Trophoblast cell (in vitro differentiated cells and primary cell): ENCODE measurements around the gene FURIN.

ENCODE experiments used
- DNase-seq, 2 donors: peaks; one replicate each; pipeline ENCODE4 v3.0.0-alpha.2; 2016
- H2AFZ ChIP-seq: 2 replicates; pipeline ENCODE4 v1.6.1; 2013; ENCODE audit warnings: low read length, moderate library complexity, mild to moderate bottlenecking; ENCODE audit not compliant: insufficient read depth, poor library complexity
- H2AK5ac ChIP-seq: 2 replicates; pipeline ENCODE4 v1.6.1; 2013; ENCODE audit warnings: mild to moderate bottlenecking, low read length
- H2BK120ac ChIP-seq: 2 replicates; pipeline ENCODE4 v1.6.1; 2013; ENCODE audit warnings: low read length, mild to moderate bottlenecking, moderate library complexity; ENCODE audit not compliant: insufficient read depth, poor library complexity
- H2BK12ac ChIP-seq: 2 replicates; pipeline ENCODE4 v1.6.1; 2013; ENCODE audit warnings: mild to moderate bottlenecking, low read length, moderate library complexity
- H2BK5ac ChIP-seq: 2 replicates; pipeline ENCODE4 v1.6.1; 2013; ENCODE audit warnings: low read length, low read depth, moderate library complexity, mild to moderate bottlenecking; ENCODE audit not compliant: poor library complexity
- H3K14ac ChIP-seq: 2 replicates; pipeline ENCODE4 v1.6.1; 2013; ENCODE audit warnings: mild to moderate bottlenecking, low read length
- H3K18ac ChIP-seq: 2 replicates; pipeline ENCODE4 v1.6.1; 2013; ENCODE audit warnings: mild to moderate bottlenecking, low read length
- H3K23ac ChIP-seq: 2 replicates; pipeline ENCODE4 v1.6.1; 2013; ENCODE audit warnings: low read length
- H3K27ac ChIP-seq: 2 replicates; pipeline ENCODE4 v1.5.1; 2013; ENCODE audit warnings: low read depth, mild to moderate bottlenecking, inconsistent platforms, low read length, moderate library complexity
- H3K27me3 ChIP-seq: 2 replicates; pipeline ENCODE4 v1.6.1; 2013; ENCODE audit warnings: inconsistent platforms, mild to moderate bottlenecking, low read length, moderate library complexity; ENCODE audit not compliant: insufficient read depth
- H3K36me3 ChIP-seq, 2 experiments: 1 replicate in 1 of 2; 2 replicates in 1 of 2; pipeline ENCODE4 v1.6.1; 2013; ENCODE audit warnings: low read length in 2 of 2, mild to moderate bottlenecking in 2 of 2, moderate library complexity in 1 of 2; ENCODE audit not compliant: insufficient read depth in 2 of 2, control insufficient read depth in 1 of 2
- H3K4ac ChIP-seq: 2 replicates; pipeline ENCODE4 v1.6.1; 2013; ENCODE audit warnings: low read depth, mild to moderate bottlenecking, low read length, moderate library complexity
- H3K4me1 ChIP-seq, 2 experiments: 1 replicate in 1 of 2; 2 replicates in 1 of 2; pipeline ENCODE4 v1.6.1; 2013; ENCODE audit warnings: low read length in 2 of 2, mild to moderate bottlenecking in 2 of 2, moderate library complexity in 1 of 2; ENCODE audit not compliant: insufficient read depth in 2 of 2, control insufficient read depth in 1 of 2
- H3K4me2 ChIP-seq: 2 replicates; pipeline ENCODE4 v1.6.1; 2013; ENCODE audit warnings: inconsistent platforms, mild to moderate bottlenecking, low read length, moderate library complexity
- H3K4me3 ChIP-seq: 2 replicates; pipeline ENCODE4 v1.5.1; 2013; ENCODE audit warnings: mild to moderate bottlenecking, low read depth, low read length, inconsistent platforms
- H3K79me1 ChIP-seq: one replicate; pipeline ENCODE4 v1.6.1; 2013; ENCODE audit warnings: low read length
- H3K79me2 ChIP-seq: 2 replicates; pipeline ENCODE4 v1.6.1; 2013; ENCODE audit warnings: low read length, mild to moderate bottlenecking; ENCODE audit not compliant: control insufficient read depth, insufficient read depth, poor library complexity
- H3K9ac ChIP-seq: 2 replicates; pipeline ENCODE4 v1.6.1; 2013; ENCODE audit warnings: mild to moderate bottlenecking, low read length
- H3K9me3 ChIP-seq: 2 replicates; pipeline ENCODE4 v1.6.1; 2013; ENCODE audit warnings: low read depth, mild to moderate bottlenecking, control low read depth, inconsistent platforms, low read length; ENCODE audit not compliant: insufficient read depth
- H4K12ac ChIP-seq: 2 replicates; pipeline ENCODE4 v1.6.1; 2013; ENCODE audit warnings: low read depth, mild to moderate bottlenecking, low read length, moderate library complexity
- H4K8ac ChIP-seq: 2 replicates; pipeline ENCODE4 v1.6.1; 2013; ENCODE audit warnings: low read depth, mild to moderate bottlenecking, low read length, moderate library complexity
- H4K91ac ChIP-seq: one replicate; pipeline ENCODE4 v1.6.1; 2013; ENCODE audit warnings: low read depth, mild to moderate bottlenecking, low read length, moderate library complexity
- WGBS: extraction: QIAGEN DNeasy Blood & Tissue Kit; methylation state at CpG from one replicate; pipeline ENCODE4 v1.1.7; 2013; ENCODE audit warnings: missing lambda C conversion rate; ENCODE audit not compliant: insufficient read length, insufficient coverage; ENCODE audit errors: extremely low coverage; 5-methylcytosine and 5-hydroxymethylcytosine counted together

Gene FURIN

DNA sequence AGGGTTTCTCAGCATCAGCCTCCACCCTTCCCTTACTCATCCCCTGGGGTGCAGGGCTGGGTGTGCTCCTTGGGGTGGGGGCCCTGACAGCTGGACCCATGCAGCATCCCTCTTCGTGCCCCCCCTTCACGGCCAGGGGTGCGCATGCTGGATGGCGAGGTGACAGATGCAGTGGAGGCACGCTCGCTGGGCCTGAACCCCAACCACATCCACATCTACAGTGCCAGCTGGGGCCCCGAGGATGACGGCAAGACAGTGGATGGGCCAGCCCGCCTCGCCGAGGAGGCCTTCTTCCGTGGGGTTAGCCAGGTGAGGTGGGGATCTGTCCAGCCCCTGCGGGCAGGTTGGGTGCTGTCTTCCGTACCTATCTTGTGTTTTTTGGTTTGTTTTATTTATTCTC, 9.6 kb downstream of the FURIN start:
- Histone ChIP-seq H3K27ac (no peak overlapping the region), H2AK5ac (no peak overlapping the region), H3K4me2 (no peak overlapping the region), H3K14ac (no peak overlapping the region), H4K12ac (no peak overlapping the region), H3K4me1 (peaks cover 13 to 14% of the 10 kb centered on the region in 2 experiments), H3K79me2 (peaks cover 14% of the 10 kb centered on the region), H3K79me1 (peaks cover 13% of the 10 kb centered on the region), H3K27me3 (no peaks in the 10 kb centered on the region), H2BK5ac (no peak overlapping the region), H2BK120ac (no peak overlapping the region), H3K4ac (no peak overlapping the region), H3K23ac (no peak overlapping the region), H3K9me3 (no peaks in the 10 kb centered on the region), H3K4me3 (no peak overlapping the region), H2BK12ac (no peak overlapping the region), H3K36me3 (peaks cover 80% of the 10 kb centered on the region in 2 experiments), H4K91ac (no peak overlapping the region), H4K8ac (no peak overlapping the region), H3K9ac (no peak overlapping the region), H2AFZ (no peak overlapping the region), H3K18ac (no peak overlapping the region)
- DNase-seq = no peak
- no CpG with 5 or more reads among the region's 14 CpGs for WGBS

DNA sequence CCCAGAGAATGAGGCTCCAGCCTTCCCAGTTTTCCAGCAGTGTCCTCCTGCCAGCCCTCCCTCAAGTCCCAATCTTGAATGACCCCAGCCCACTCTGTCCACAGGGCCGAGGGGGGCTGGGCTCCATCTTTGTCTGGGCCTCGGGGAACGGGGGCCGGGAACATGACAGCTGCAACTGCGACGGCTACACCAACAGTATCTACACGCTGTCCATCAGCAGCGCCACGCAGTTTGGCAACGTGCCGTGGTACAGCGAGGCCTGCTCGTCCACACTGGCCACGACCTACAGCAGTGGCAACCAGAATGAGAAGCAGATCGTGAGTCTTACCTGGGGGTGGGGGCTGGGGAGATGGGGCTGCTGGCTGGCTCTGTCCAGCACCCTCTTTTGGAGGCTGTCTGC, 10.3 kb downstream of the FURIN start:
- WGBS = no CpG with 5 or more reads among the region's 15 CpGs
- Histone ChIP-seq H2AK5ac (no peak overlapping the region), H3K79me1 (peaks cover 9% of the 10 kb centered on the region), H4K8ac (no peak overlapping the region), H2BK12ac (no peak overlapping the region), H3K23ac (no peak overlapping the region), H2BK120ac (no peak overlapping the region), H3K36me3 (peaks cover 81% of the 10 kb centered on the region in 2 experiments), H3K9me3 (peaks cover 2% of the 10 kb centered on the region), H2BK5ac (no peak overlapping the region), H2AFZ (no peak overlapping the region), H3K14ac (no peak overlapping the region), H3K27me3 (no peaks in the 10 kb centered on the region), H3K27ac (no peak overlapping the region), H3K79me2 (peaks cover 8% of the 10 kb centered on the region), H4K91ac (no peak overlapping the region), H3K9ac (no peak overlapping the region), H3K4me1 (peaks cover 10 to 12% of the 10 kb centered on the region in 2 experiments), H3K4ac (no peak overlapping the region), H3K18ac (no peak overlapping the region), H4K12ac (no peak overlapping the region), H3K4me2 (no peak overlapping the region), H3K4me3 (no peak overlapping the region)
- DNase-seq = no peak

GRCh38 chr15:90879730-90880366, 11.5 kb downstream of the FURIN start:
- no peak overlapping the region for H2AFZ ChIP-seq
- H3K4me3 ChIP-seq = no peak overlapping the region
- no peak overlapping the region for H2BK120ac ChIP-seq
- H3K14ac ChIP-seq = no peak overlapping the region
- H3K9me3 ChIP-seq = peaks cover 5% of the 10 kb centered on the region
- no peak overlapping the region for H3K4me2 ChIP-seq
- H3K79me2 ChIP-seq = peaks cover 8% of the 10 kb centered on the region
- H3K18ac ChIP-seq = no peak overlapping the region
- H2BK12ac ChIP-seq = no peak overlapping the region
- WGBS = no CpG with 5 or more reads among the region's 35 CpGs
- no peak overlapping the region for H3K9ac ChIP-seq
- H2BK5ac ChIP-seq = no peak overlapping the region
- H3K4me1 ChIP-seq = peaks cover 13 to 14% of the 10 kb centered on the region in 2 experiments
- H4K91ac ChIP-seq = no peak overlapping the region
- H4K12ac ChIP-seq = no peak overlapping the region
- H3K79me1 ChIP-seq = peaks cover 14% of the 10 kb centered on the region
- no peak overlapping the region for H3K27ac ChIP-seq
- no peaks in the 10 kb centered on the region for H3K27me3 ChIP-seq
- H3K23ac ChIP-seq = no peak overlapping the region
- no peak overlapping the region for H4K8ac ChIP-seq
- H3K4ac ChIP-seq = no peak overlapping the region
- peaks cover 81% of the 10 kb centered on the region in 2 experiments for H3K36me3 ChIP-seq
- no peak for DNase-seq
- H2AK5ac ChIP-seq = no peak overlapping the region

GRCh38 chr15:90880381-90881145, 12.2 kb downstream of the FURIN start:
- peaks cover 19 to 21% of the 10 kb centered on the region in 2 experiments for H3K4me1 ChIP-seq

More at GRCh38 chr15:90880381-90881145, 12.2 kb downstream of the FURIN start:
- Histone ChIP-seq H2AK5ac (no peak overlapping the region), H3K9ac (no peak overlapping the region), H3K27me3 (no peaks in the 10 kb centered on the region), H3K9me3 (peaks cover 5% of the 10 kb centered on the region), H3K36me3 (peaks cover 75 to 76% of the 10 kb centered on the region in 2 experiments), H3K18ac (no peak overlapping the region), H3K4me3 (no peak overlapping the region), H4K8ac (no peak overlapping the region), H3K4me2 (no peak overlapping the region), H3K4ac (no peak overlapping the region), H2BK5ac (no peak overlapping the region), H4K91ac (no peak overlapping the region), H3K79me1 (peaks cover 19% of the 10 kb centered on the region), H4K12ac (no peak overlapping the region), H2BK120ac (no peak overlapping the region), H2BK12ac (no peak overlapping the region), H2AFZ (no peak overlapping the region), H3K23ac (no peak overlapping the region), H3K79me2 (peaks cover 9% of the 10 kb centered on the region), H3K14ac (no peak overlapping the region), H3K27ac (no peak overlapping the region)
- WGBS = no CpG with 5 or more reads among the region's 16 CpGs
- DNase-seq = no peak
